Hepatocyte (in vitro differentiated cells): Measurements from ENCODE around the gene PAH.

Experiments used
- CTCF ChIP-seq: fragments of 200-600 bp; sonication (generic); IDR thresholded peaks from 2 replicates; pipeline ENCODE4 v1.5.1; 2016; ENCODE audit warnings: antibody characterized with exemption, mild to moderate bottlenecking; ENCODE audit not compliant: poor library complexity
- EZH2 ChIP-seq: fragments of 200-600 bp; sonication (generic); IDR thresholded peaks from 2 replicates; pipeline ENCODE4 v1.6.1; 2016; ENCODE audit warnings: antibody characterized with exemption, mild to moderate bottlenecking, borderline replicate concordance

- TF ChIP-seq CTCF (no peak), EZH2 (no peak)
Measured at GRCh38 chr12:102880783-102881182, 36.3 kb downstream of the PAH start.
